ENCODE results near the gene COA3. TPM values are rescaled to one million over a fixed set of nuclear protein-coding genes. Genes with fewer than 3 reads are reported as not detected.

COA3 gene
- total RNA-seq, 4 donors from 2014 or later: 46.4 to 94.4 (median 80.3) TPM

- H3K36me3 ChIP-seq: no peaks in the 10 kb centered on the region
- no peak for DNase-seq
- no peak overlapping the region for H3K27ac ChIP-seq
- no peaks in the 10 kb centered on the region for H3K9me3 ChIP-seq
- intact Hi-C loops (cut with DNase I): no loop called here
- no peak for TF ChIP-seq CTCF (IDR thresholded peaks at IDR 0.05)
- TF ChIP-seq POLR2A (IDR thresholded peaks at IDR 0.05): no peak
- WGBS, 2 donors: 7 to 11% methylated on average over 25 to 37 of the region's 52 CpGs
- peaks cover 3 to 40% of the 10 kb centered on the region in 2 donors for H3K4me1 ChIP-seq
- H3K27me3 ChIP-seq: peaks cover 17% of the 10 kb centered on the region
- H3K4me3 ChIP-seq (replicated peaks in 1 of 3): no peak overlapping the region
Measured at GRCh38 chr17:42784811-42785592, 13.5 kb downstream of the COA3 start.

- peaks cover 3 to 41% of the 10 kb centered on the region in 2 donors for H3K4me1 ChIP-seq
- no peak overlapping the region for H3K4me3 ChIP-seq (replicated peaks in 1 of 3)
- H3K27me3 ChIP-seq: peaks cover 17% of the 10 kb centered on the region
- intact Hi-C loops (cut with DNase I): no loop called here
- H3K27ac ChIP-seq: no peak overlapping the region
- DNase-seq: no peak
- peaks cover 0 to 2% of the 10 kb centered on the region in 2 donors for H3K36me3 ChIP-seq
- H3K9me3 ChIP-seq: no peaks in the 10 kb centered on the region
- 8 to 25% methylated on average over 16 to 25 of the region's 25 CpGs for WGBS, 2 donors
- no peak for TF ChIP-seq POLR2A (IDR thresholded peaks at IDR 0.05)
- no peak for TF ChIP-seq CTCF (IDR thresholded peaks at IDR 0.05)
Measured at GRCh38 chr17:42784409-42784808, 14.1 kb downstream of the COA3 start.

GRCh38 chr17:42783791-42784138, 14.7 kb downstream of the COA3 start:
- no peak for DNase-seq
- intact Hi-C loops (cut with DNase I): no loop called here
- Histone ChIP-seq H3K27me3 (peaks cover 17% of the 10 kb centered on the region), H3K4me1 (peaks cover 3 to 41% of the 10 kb centered on the region in 2 donors), H3K27ac (no peak overlapping the region), H3K9me3 (no peaks in the 10 kb centered on the region), H3K36me3 (peaks cover 5 to 8% of the 10 kb centered on the region in 2 donors), H3K4me3 (replicated peaks in 1 of 3) (no peak overlapping the region)
- TF ChIP-seq CTCF (IDR thresholded peaks at IDR 0.05) (no peak), POLR2A (IDR thresholded peaks at IDR 0.05) (no peak)
- WGBS, 2 donors: 0 to 21% methylated on average over 1 to 12 of the region's 22 CpGs

DNA sequence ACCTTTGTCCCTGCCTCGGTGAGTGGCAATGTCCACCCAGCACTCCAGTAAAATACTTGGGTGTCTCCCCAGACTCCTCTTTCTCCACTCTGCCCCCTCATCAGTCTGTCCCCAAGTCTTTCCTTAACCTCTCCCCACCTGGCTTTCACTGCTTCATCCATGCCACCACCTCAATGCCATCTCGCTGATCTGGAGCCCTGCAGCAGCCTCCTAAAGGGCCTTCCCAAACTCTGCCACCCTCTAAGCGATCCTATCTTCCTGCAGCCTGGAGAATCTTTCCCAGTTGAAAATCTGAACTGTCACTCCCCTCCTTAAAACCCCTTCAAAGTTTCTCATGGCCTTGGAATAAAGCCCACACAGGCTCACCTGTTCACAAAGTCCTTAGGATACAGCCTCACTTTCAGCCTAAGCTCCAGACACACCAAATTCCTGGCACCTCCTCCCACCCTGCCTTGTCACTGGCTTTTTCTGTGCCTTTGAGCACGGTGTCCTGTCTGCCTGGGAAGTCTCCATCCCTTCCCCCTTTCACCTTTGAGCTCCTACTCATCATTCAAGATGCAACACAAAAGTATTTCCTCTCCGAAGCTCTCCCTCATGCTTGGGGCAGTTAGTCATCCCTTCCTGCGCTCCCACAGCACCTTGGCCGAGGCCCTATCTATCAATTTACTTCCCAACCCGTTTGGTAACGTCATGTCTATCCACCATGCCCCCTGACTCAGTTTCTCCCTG, 15.3 kb downstream of the COA3 start:
- Histone ChIP-seq H3K4me1 (peaks cover 3 to 41% of the 10 kb centered on the region in 2 donors), H3K27ac (no peak overlapping the region), H3K27me3 (peaks cover 17% of the 10 kb centered on the region), H3K4me3 (replicated peaks in 1 of 3) (no peak overlapping the region), H3K9me3 (no peaks in the 10 kb centered on the region), H3K36me3 (peaks cover 9 to 13% of the 10 kb centered on the region in 2 donors)
- intact Hi-C loops (cut with DNase I): no loop called here
- no peak for DNase-seq
- WGBS, 2 donors: 16 to 24% methylated on average over 9 of the region's 9 CpGs
- TF ChIP-seq POLR2A (IDR thresholded peaks at IDR 0.05) (no peak), CTCF (IDR thresholded peaks at IDR 0.05) (no peak)
